H1 (cell line): ENCODE data around the gene SPTBN5. TPM values are rescaled to one million over a fixed set of nuclear protein-coding genes. Genes with fewer than 3 reads are reported as not detected.

Experiments used
- CTCF ChIA-PET: fragments of 300-600 bp; sonication (Branson Sonifier 250); formaldehyde crosslinking; loops from one replicate; lab custom pipeline; 2021; ENCODE audit not compliant: partially characterized antibody; lab: Charles Lee
- POLR2A ChIA-PET: fragments of 300-600 bp; sonication (Branson Sonifier 250); formaldehyde crosslinking; loops from one replicate; lab custom pipeline; 2021; ENCODE audit warnings: inconsistent platforms; ENCODE audit not compliant: partially characterized antibody; lab: Charles Lee
- DNase-seq, 2 experiments: peaks; one replicate each; pipeline versions ENCODE4 v3.0.0 to v3.0.0-alpha.2; 2010 to 2022; ENCODE audit warnings: low spot score in 2 of 2, low read depth in 1 of 2, mixed read lengths in 1 of 2
- FAIRE-seq: peaks from 2 replicates; lab custom pipeline; 2011; peaks lifted over from hg19 to GRCh38; lab: Jason Lieb, UNC
- H2AFZ ChIP-seq: 2 replicates; pipeline ENCODE4 v1.8.1; 2012; ENCODE audit warnings: low read length, inconsistent platforms
- H2AK5ac ChIP-seq: 2 replicates; pipeline ENCODE4 v1.6.1; 2013; ENCODE audit warnings: low read depth, low read length
- H2BK120ac ChIP-seq: replicated peaks from 2 replicates; pipeline ENCODE3; 2013; ENCODE audit warnings: low read depth, low read length, inconsistent platforms
- H2BK12ac ChIP-seq: 2 replicates; pipeline ENCODE4 v1.6.1; 2013; ENCODE audit warnings: low read depth, low read length
- H2BK15ac ChIP-seq: 2 replicates; pipeline ENCODE4 v1.6.1; 2013; ENCODE audit warnings: low read length
- H2BK20ac ChIP-seq: 2 replicates; pipeline ENCODE4 v1.6.1; 2013; ENCODE audit warnings: low read length
- H2BK5ac ChIP-seq: 2 replicates; pipeline ENCODE4 v1.6.1; 2013; ENCODE audit warnings: low read depth, low read length
- H3K14ac ChIP-seq: 2 replicates; pipeline ENCODE4 v1.6.1; 2013; ENCODE audit warnings: inconsistent platforms; ENCODE audit not compliant: insufficient read length
- H3K18ac ChIP-seq: 2 replicates; pipeline ENCODE4 v1.6.1; 2013; ENCODE audit warnings: low read length; ENCODE audit errors: extremely low read depth
- H3K23ac ChIP-seq: 2 replicates; pipeline ENCODE4 v1.6.1; 2013; ENCODE audit warnings: inconsistent platforms; ENCODE audit not compliant: insufficient read length
- H3K23me2 ChIP-seq: 2 replicates; pipeline ENCODE4 v1.6.1; 2013; ENCODE audit warnings: low read depth, low read length
- H3K27ac ChIP-seq: 2 replicates; pipeline ENCODE4 v1.6.1; 2011; ENCODE audit warnings: low read depth, low read length, inconsistent platforms
- H3K27me3 ChIP-seq, 4 experiments: replicated peaks in 1 of 4; 1 replicate in 1 of 4; 2 replicates in 3 of 4; pipeline versions ENCODE4 v1.6.1 to v1.8.1; 2011 to 2013; ENCODE audit warnings: low read length in 3 of 4, mild to moderate bottlenecking in 3 of 4, inconsistent platforms in 2 of 4, mixed read lengths in 2 of 4, moderate library complexity in 1 of 4; ENCODE audit not compliant: control insufficient read depth in 3 of 4, insufficient read depth in 3 of 4; ENCODE audit errors: extremely low read depth in 1 of 4
- H3K36me3 ChIP-seq, 4 experiments: 2 replicates each; pipeline versions ENCODE4 v1.6.1 to v1.8.1; 2011 to 2013; ENCODE audit warnings: mild to moderate bottlenecking in 4 of 4, low read length in 3 of 4, moderate library complexity in 2 of 4, control low read depth in 1 of 4, inconsistent platforms in 1 of 4; ENCODE audit not compliant: insufficient read depth in 4 of 4, control insufficient read depth in 2 of 4
- H3K4ac ChIP-seq: replicated peaks from 2 replicates; pipeline ENCODE3; 2013; ENCODE audit warnings: low read length, low read depth, mixed read lengths, inconsistent platforms; ENCODE audit not compliant: insufficient read length
- H3K4me1 ChIP-seq, 4 experiments: replicated peaks in 1 of 4; 1 replicate in 1 of 4; 2 replicates in 3 of 4; pipeline versions ENCODE4 v1.6.1 to v1.8.1; 2011 to 2013; ENCODE audit warnings: low read length in 3 of 4, inconsistent platforms in 2 of 4, mixed read lengths in 1 of 4; ENCODE audit not compliant: insufficient read depth in 4 of 4, control insufficient read depth in 3 of 4
- H3K4me2 ChIP-seq, 2 experiments: 2 replicates each; pipeline versions ENCODE4 v1.6.1 to v1.8.1; 2011 to 2013; ENCODE audit warnings: low read depth in 2 of 2, low read length in 2 of 2, control low read depth in 1 of 2, inconsistent platforms in 1 of 2, mild to moderate bottlenecking in 1 of 2; ENCODE audit not compliant: insufficient read depth in 1 of 2
- H3K4me3 ChIP-seq, 4 experiments: fragments of 200-600, 300-600 bp in 1 of 4; sonication (generic), shearing (Covaris generic), sonication (Bioruptor Twin) in 1 of 4; 2 replicates each; pipeline versions ENCODE4 v1.5.1 to v1.8.1; 2011 to 2016; ENCODE audit warnings: low read length in 4 of 4, low read depth in 3 of 4, control low read depth in 2 of 4, inconsistent platforms in 2 of 4, mild to moderate bottlenecking in 2 of 4, mixed read lengths in 1 of 4, moderate library complexity in 1 of 4; ENCODE audit not compliant: insufficient read depth in 2 of 4; ENCODE audit errors: extremely low read depth in 1 of 4
- H3K56ac ChIP-seq: replicated peaks from 2 replicates; pipeline ENCODE3; 2013; ENCODE audit warnings: low read depth, mild to moderate bottlenecking, mixed read lengths, low read length, inconsistent platforms; ENCODE audit not compliant: insufficient read length
- H3K79me1 ChIP-seq: 2 replicates; pipeline ENCODE4 v1.6.1; 2013; ENCODE audit warnings: low read depth, low read length, control low read depth
- H3K79me2 ChIP-seq, 2 experiments: 2 replicates each; pipeline versions ENCODE4 v1.6.1 to v1.8.1; 2012 to 2013; ENCODE audit warnings: low read length in 2 of 2, mild to moderate bottlenecking in 2 of 2, inconsistent platforms in 1 of 2; ENCODE audit not compliant: insufficient read depth in 2 of 2, control insufficient read depth in 1 of 2
- H3K9ac ChIP-seq, 4 experiments: replicated peaks in 1 of 4; 1 replicate in 1 of 4; 2 replicates in 3 of 4; pipeline versions ENCODE4 v1.6.1 to v1.8.1; 2011 to 2013; ENCODE audit warnings: low read depth in 3 of 4, low read length in 3 of 4, control low read depth in 2 of 4, mild to moderate bottlenecking in 2 of 4, moderate library complexity in 2 of 4, inconsistent platforms in 1 of 4; ENCODE audit errors: extremely low read depth in 1 of 4
- H3K9me3 ChIP-seq, 2 experiments: 2 replicates each; pipeline versions ENCODE4 v1.6.1 to v1.8.1; 2012 to 2013; ENCODE audit warnings: mild to moderate bottlenecking in 2 of 2, moderate library complexity in 2 of 2, control low read depth in 1 of 2, inconsistent platforms in 1 of 2, low read depth in 1 of 2, low read length in 1 of 2, mixed read lengths in 1 of 2; ENCODE audit not compliant: insufficient read depth in 2 of 2
- H4K20me1 ChIP-seq, 2 experiments: replicated peaks in 1 of 2; 2 replicates each; pipeline versions ENCODE3 to v1.8.1; 2011 to 2013; ENCODE audit warnings: inconsistent platforms in 2 of 2, low read length in 2 of 2, mild to moderate bottlenecking in 1 of 2; ENCODE audit not compliant: insufficient read depth in 2 of 2, control insufficient read depth in 1 of 2
- H4K5ac ChIP-seq: 2 replicates; pipeline ENCODE4 v1.6.1; 2013; ENCODE audit warnings: low read length, low read depth, mixed read lengths, inconsistent platforms; ENCODE audit not compliant: insufficient read length
- H4K8ac ChIP-seq: 2 replicates; pipeline ENCODE4 v1.8.0; 2013; ENCODE audit warnings: mild to moderate bottlenecking, moderate library complexity, low read length, inconsistent platforms; ENCODE audit not compliant: insufficient read depth; ENCODE audit errors: extremely low read depth
- H4K91ac ChIP-seq: replicated peaks from 2 replicates; pipeline ENCODE3; 2013; ENCODE audit warnings: low read length, mixed read lengths, inconsistent platforms; ENCODE audit not compliant: insufficient read length
- ATF2 ChIP-seq: IDR thresholded peaks from 2 replicates; pipeline ENCODE4 v1.6.1; 2012; ENCODE audit warnings: low read length, inconsistent platforms
- NANOG ChIP-seq: IDR thresholded peaks from 2 replicates; pipeline ENCODE4 v1.6.1; 2011; ENCODE audit warnings: low read length, low read depth, mild to moderate bottlenecking, inconsistent platforms; ENCODE audit not compliant: insufficient read depth, poor library complexity, severe bottlenecking
- RFX5 ChIP-seq: IDR thresholded peaks from 2 replicates; pipeline ENCODE4 v1.6.1; 2011; ENCODE audit warnings: low read depth, low read length, improper control_type of control experiment, borderline replicate concordance
- SIN3A ChIP-seq, 2 experiments: IDR thresholded peaks in 1 of 2; conservative IDR thresholded peaks in 1 of 2; 2 replicates each; pipeline ENCODE4 v1.6.1; 2011 to 2012; ENCODE audit warnings: low read length in 2 of 2, improper control_type of control experiment in 1 of 2, low read depth in 1 of 2, mild to moderate bottlenecking in 1 of 2
- SUZ12 ChIP-seq: fragments of 200-600 bp; sonication (generic); IDR thresholded peaks from 2 replicates; pipeline ENCODE4 v1.6.1; 2012; ENCODE audit warnings: mild to moderate bottlenecking, inconsistent platforms, low read length, moderate library complexity, mixed read lengths
- TAF7 ChIP-seq: optimal IDR thresholded peaks from 2 replicates; pipeline ENCODE3; 2011; ENCODE audit warnings: low read depth, mild to moderate bottlenecking, inconsistent platforms, low read length, moderate library complexity, borderline replicate concordance
- WGBS, 2 experiments: shearing (Covaris generic) in 1 of 2; methylation state at CpG; one replicate each; pipeline versions ENCODE4 v1.1.6 to v1.1.7; 2013 to 2015; ENCODE audit warnings: low lambda C conversion rate in 2 of 2, mixed read lengths in 2 of 2, inconsistent platforms in 1 of 2, low coverage in 1 of 2, missing lambda C conversion rate in 1 of 2; ENCODE audit not compliant: insufficient replicate concordance in 2 of 2, insufficient coverage in 1 of 2, insufficient read length in 1 of 2; ENCODE audit errors: extremely low coverage in 1 of 2, missing lambda C conversion rate in 1 of 2; 5-methylcytosine and 5-hydroxymethylcytosine counted together
- polyA plus RNA-seq, 7 experiments: library from polyadenylated mRNA; depleted of rRNA in 3 of 7; stranded (reverse) in 5 of 7; unstranded in 2 of 7; fragments of >200 nt in 5 of 7; fragments of 200-250 nt in 2 of 7; gene quantifications; 1 replicate in 5 of 7; 2 replicates in 1 of 7; 4 replicates in 1 of 7; pipeline versions ENCODE4 v1.2.1 to v1.2.3, GENCODE V29; 2011 to 2013; ENCODE audit warnings: missing spikeins in 2 of 7, mixed read lengths in 2 of 7
- total RNA-seq: library from RNA; stranded (reverse); fragmentation: NEBNext Ultra II Directional; extraction: Animal tissue kit (Norgen Biotek cat#: 25700); gene quantifications from 2 replicates; pipeline ENCODE4 v1.2.1, GENCODE V29; 2021

The SPTBN5 gene
- total and polyA plus RNA-seq, 2 of the 8 experiments (the other 6 are each of a cell fraction or from before 2014, with no cell fraction given): 0.32 to 0.84 TPM

DNA sequence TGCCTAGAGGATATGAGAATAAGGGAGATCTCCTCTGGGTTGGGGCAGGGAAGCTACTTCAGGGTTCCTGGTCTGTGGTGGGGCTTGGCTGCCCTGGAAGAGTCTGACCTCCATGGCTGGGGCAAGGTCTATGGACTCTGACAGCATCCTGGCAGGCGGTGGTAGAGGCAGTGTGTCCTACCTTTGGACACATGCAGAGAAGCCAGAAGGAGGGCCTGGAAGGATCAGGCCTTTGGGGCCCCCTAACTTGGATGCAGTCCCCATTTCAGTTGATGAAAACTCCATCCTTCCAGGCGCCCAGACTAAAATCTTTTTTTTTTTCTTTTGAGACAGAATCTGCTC, 10.4 kb downstream of the SPTBN5 start:
- no peak overlapping the region for H3K27ac ChIP-seq
- no peak for DNase-seq
- CTCF ChIA-PET: interaction anchor here (0.6 to 4.3 kb wide), 6 partner anchors 10 to 110 kb away, joined by 3 to 22 read pairs (median 6); partner anchors contain the start of gene MAPKBP1
- no peak overlapping the region for H4K5ac ChIP-seq
- H3K9ac ChIP-seq: no peak overlapping the region
- H3K27me3 ChIP-seq: peaks cover 21 to 36% (median 31%) of the 10 kb centered on the region in 4 experiments
- H2BK20ac ChIP-seq: no peak overlapping the region
- no peak overlapping the region for H2AFZ ChIP-seq
- no peak overlapping the region for H2BK15ac ChIP-seq
- H4K91ac ChIP-seq: no peak overlapping the region
- H3K23me2 ChIP-seq: peaks cover 4% of the 10 kb centered on the region; the same call in 1 of the 2 replicates
- no peak overlapping the region for H2BK5ac ChIP-seq
- no peak overlapping the region for H3K56ac ChIP-seq
- no peak overlapping the region for H3K23ac ChIP-seq
- H2AK5ac ChIP-seq: no peak overlapping the region
- no peaks in the 10 kb centered on the region for H3K79me1 ChIP-seq
- H3K9me3 ChIP-seq: no peaks in the 10 kb centered on the region
- WGBS, 2 experiments: 88% methylated on average over 2 of the region's 2 CpGs; no CpG with 5 or more reads in 1 of the 2 experiments
- TF ChIP-seq TAF7 (no peak), ATF2 (no peak), RFX5 (no peak), NANOG (no peak), SUZ12 (no peak), SIN3A (conservative IDR thresholded peaks at IDR 0.05 in 1 of 2, IDR thresholded peaks at IDR 0.05 in 1 of 2; ENCODE audit: low read depth in 1 of 2, low read length in 2 of 2) (no peak)
- TF ChIP-seq, all 59 proteins: peak for 0
- Histone ChIP-seq H4K20me1 (no peaks in the 10 kb centered on the region), H3K36me3 (no peaks in the 10 kb centered on the region), H4K8ac (no peak overlapping the region), H3K18ac (no peak overlapping the region), H2BK120ac (no peak overlapping the region), H2BK12ac (no peak overlapping the region; the same call in 1 of the 2 replicates), H3K79me2 (no peaks in the 10 kb centered on the region), H3K4me1 (peaks cover 0 to 9% (median 4%) of the 10 kb centered on the region in 4 experiments; a peak in 5 of 7 replicates), H3K4me3 (no peak overlapping the region), H3K4me2 (no peak overlapping the region), H3K4ac (no peak overlapping the region), H3K14ac (no peak overlapping the region)
- POLR2A ChIA-PET: interaction anchor here (3.2 kb wide), 1 partner anchor 20 kb away, joined by 11 read pairs; no protein-coding TSS in a partner anchor
- FAIRE-seq: no peak
